ENCODE results near the gene ST14. TPM values are rescaled to one million over a fixed set of nuclear protein-coding genes. Genes with fewer than 3 reads are reported as not detected.
"Not testable (repeated sequence)": the region's sequence is repeated elsewhere in the genome, so short reads cannot be mapped to it uniquely, and the experiment has no call there.

ST14 gene
- total RNA-seq, 1 donor: under 0.01 TPM

DNA sequence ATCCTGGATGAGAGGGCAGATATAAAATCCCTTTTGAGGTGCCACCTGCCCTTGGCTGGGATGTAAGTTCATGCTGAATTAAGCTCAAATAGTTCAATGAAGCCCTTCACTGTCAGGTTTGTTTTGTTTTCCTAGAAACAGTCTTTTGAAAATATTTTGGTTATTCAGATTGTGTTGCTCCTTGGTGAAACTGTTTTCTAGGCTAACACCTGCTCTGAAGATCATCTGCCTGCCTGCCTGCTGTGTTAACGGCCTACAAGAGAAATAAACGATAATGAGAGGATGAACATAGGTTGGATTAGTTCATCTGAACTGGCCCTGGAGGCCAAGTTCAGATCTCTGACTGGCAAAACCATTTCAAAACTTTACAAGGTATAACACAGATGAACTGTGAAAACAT lies 87.7 kb downstream of the ST14 start:
- Histone ChIP-seq H3K4me1 (ENCODE audit: insufficient read depth, low read length) (peaks cover 10% of the 10 kb centered on the region), H3K36me3 (ENCODE audit: insufficient read depth, low read length) (no peaks in the 10 kb centered on the region), H3K9me3 (ENCODE audit: low read depth, low read length) (no peaks in the 10 kb centered on the region), H3K4me2 (ENCODE audit: insufficient read depth, low read length) (no peak overlapping the region), H2AFZ (ENCODE audit: low read length) (no peak overlapping the region), H3K79me2 (ENCODE audit: insufficient read depth, low read length) (peaks cover 3% of the 10 kb centered on the region), H3K27ac (ENCODE audit: low read depth, low read length) (no peak overlapping the region), H3K4me3 (ENCODE audit: insufficient read depth, low read length) (no peak overlapping the region), H4K20me1 (ENCODE audit: insufficient read depth, low read length) (peaks cover 15% of the 10 kb centered on the region), H3K27me3 (ENCODE audit: insufficient read depth, low read length) (no peaks in the 10 kb centered on the region)
- TF ChIP-seq, protein P1, sequence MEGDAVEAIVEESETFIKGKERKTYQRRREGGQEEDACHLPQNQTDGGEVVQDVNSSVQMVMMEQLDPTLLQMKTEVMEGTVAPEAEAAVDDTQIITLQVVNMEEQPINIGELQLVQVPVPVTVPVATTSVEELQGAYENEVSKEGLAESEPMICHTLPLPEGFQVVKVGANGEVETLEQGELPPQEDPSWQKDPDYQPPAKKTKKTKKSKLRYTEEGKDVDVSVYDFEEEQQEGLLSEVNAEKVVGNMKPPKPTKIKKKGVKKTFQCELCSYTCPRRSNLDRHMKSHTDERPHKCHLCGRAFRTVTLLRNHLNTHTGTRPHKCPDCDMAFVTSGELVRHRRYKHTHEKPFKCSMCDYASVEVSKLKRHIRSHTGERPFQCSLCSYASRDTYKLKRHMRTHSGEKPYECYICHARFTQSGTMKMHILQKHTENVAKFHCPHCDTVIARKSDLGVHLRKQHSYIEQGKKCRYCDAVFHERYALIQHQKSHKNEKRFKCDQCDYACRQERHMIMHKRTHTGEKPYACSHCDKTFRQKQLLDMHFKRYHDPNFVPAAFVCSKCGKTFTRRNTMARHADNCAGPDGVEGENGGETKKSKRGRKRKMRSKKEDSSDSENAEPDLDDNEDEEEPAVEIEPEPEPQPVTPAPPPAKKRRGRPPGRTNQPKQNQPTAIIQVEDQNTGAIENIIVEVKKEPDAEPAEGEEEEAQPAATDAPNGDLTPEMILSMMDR (IDR thresholded peaks at IDR 0.05; ENCODE audit: extremely low read depth, low read depth, low read length): no peak
- no peak for DNase-seq (ENCODE audit: insufficient read length, low spot score, missing footprints)

DNA sequence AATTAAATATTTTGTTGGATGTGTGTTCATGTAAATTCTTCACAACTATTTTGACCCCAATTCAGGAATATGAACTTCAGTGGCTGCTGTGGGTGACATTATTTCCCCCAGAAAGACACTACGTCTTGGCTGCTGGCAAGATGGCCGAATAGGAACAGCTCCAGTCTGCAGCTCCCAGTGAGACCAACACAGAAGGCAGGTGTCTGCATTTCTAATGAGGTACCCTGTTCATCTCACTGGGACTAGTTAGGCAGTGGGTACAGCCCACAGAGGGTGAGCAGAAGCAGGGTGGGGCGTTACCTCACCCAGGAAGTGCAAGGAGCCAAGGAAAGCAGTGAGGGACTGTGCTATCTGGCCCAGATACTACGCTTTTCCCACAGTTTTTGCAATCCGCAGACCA lies 89.8 kb downstream of the ST14 start:
- peaks cover 3% of the 10 kb centered on the region for H3K79me2 ChIP-seq (ENCODE audit: insufficient read depth, low read length)
- no peak overlapping the region for H3K27ac ChIP-seq (ENCODE audit: low read depth, low read length)
- peaks cover 10% of the 10 kb centered on the region for H3K4me1 ChIP-seq (ENCODE audit: insufficient read depth, low read length)
- no peak overlapping the region for H3K4me3 ChIP-seq (ENCODE audit: insufficient read depth, low read length)
- H3K4me2 ChIP-seq (ENCODE audit: insufficient read depth, low read length): no peak overlapping the region
- no peaks in the 10 kb centered on the region for H3K27me3 ChIP-seq (ENCODE audit: insufficient read depth, low read length)
- H4K20me1 ChIP-seq (ENCODE audit: insufficient read depth, low read length): peaks cover 15% of the 10 kb centered on the region
- TF ChIP-seq, protein P1 (IDR thresholded peaks at IDR 0.05; ENCODE audit: extremely low read depth, low read depth, low read length): no peak
- no peaks in the 10 kb centered on the region for H3K36me3 ChIP-seq (ENCODE audit: insufficient read depth, low read length)
- no peaks in the 10 kb centered on the region for H3K9me3 ChIP-seq (ENCODE audit: low read depth, low read length)
- DNase-seq (ENCODE audit: insufficient read length, low spot score, missing footprints): no peak
- no peak overlapping the region for H2AFZ ChIP-seq (ENCODE audit: low read length)

DNA sequence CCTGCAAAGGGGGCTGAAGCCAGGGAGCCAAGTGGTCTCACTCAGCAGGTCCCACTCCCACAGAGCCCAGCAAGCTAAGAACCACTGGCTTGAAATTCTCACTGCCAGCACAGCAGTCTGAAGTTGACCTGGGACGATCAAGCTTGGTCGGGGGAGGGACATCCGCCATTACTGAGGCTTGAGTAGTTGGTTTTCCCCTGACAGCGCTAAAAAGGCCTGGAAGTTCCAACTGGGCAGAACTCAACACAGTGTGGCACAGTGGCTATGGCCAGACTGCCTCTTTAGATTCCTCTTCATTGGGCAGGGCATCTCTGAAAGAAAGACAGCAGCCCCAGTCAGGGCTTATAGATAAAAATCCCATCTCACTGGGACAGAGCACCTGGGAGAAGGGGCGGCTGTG lies 90.3 kb downstream of the ST14 start:
- H3K9me3 ChIP-seq (ENCODE audit: low read depth, low read length); H3K4me3 ChIP-seq (ENCODE audit: insufficient read depth, low read length); H3K4me2 ChIP-seq (ENCODE audit: insufficient read depth, low read length); H3K27me3 ChIP-seq (ENCODE audit: insufficient read depth, low read length); DNase-seq (ENCODE audit: insufficient read length, low spot score, missing footprints); H3K27ac ChIP-seq (ENCODE audit: low read depth, low read length); H3K79me2 ChIP-seq (ENCODE audit: insufficient read depth, low read length); H3K36me3 ChIP-seq (ENCODE audit: insufficient read depth, low read length); H2AFZ ChIP-seq (ENCODE audit: low read length); H3K4me1 ChIP-seq (ENCODE audit: insufficient read depth, low read length): not testable (repeated sequence)
- peaks cover 15% of the 10 kb centered on the region for H4K20me1 ChIP-seq (ENCODE audit: insufficient read depth, low read length)

DNA sequence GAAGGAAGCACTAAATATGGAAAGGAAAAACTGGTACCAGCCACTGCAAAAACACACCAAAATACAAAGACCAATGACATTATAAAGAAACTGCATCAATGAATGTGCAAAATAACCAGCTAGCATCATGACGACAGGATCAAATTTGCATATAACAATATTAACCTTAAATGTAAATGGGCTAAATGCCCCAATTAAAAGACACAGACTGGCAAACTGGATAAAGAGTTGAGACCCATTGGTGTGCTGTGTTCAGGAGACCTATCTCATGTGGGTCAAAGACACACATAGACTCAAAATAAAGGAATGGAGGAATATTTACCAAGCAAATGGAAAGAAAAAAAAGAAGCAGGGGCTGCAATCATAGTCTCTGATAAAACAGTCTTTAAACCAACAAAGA lies 92.2 kb downstream of the ST14 start:
- not testable (repeated sequence) for H3K4me3 ChIP-seq (ENCODE audit: insufficient read depth, low read length); H3K9me3 ChIP-seq (ENCODE audit: low read depth, low read length)
- H4K20me1 ChIP-seq (ENCODE audit: insufficient read depth, low read length): peaks cover 15% of the 10 kb centered on the region

More for the DNA sequence above, 92.2 kb downstream of the ST14 start:
- not testable (repeated sequence) for H3K4me1 ChIP-seq (ENCODE audit: insufficient read depth, low read length); DNase-seq (ENCODE audit: insufficient read length, low spot score, missing footprints); H3K36me3 ChIP-seq (ENCODE audit: insufficient read depth, low read length); H3K4me2 ChIP-seq (ENCODE audit: insufficient read depth, low read length); H3K79me2 ChIP-seq (ENCODE audit: insufficient read depth, low read length); H2AFZ ChIP-seq (ENCODE audit: low read length); H3K27me3 ChIP-seq (ENCODE audit: insufficient read depth, low read length); H3K27ac ChIP-seq (ENCODE audit: low read depth, low read length)

Small RNA genes within 50 kb of the gene (small RNA-seq; reads per million reads assigned to genes)
- not detected for gene RF00015

Other genes with a start within 250 kb of the ST14 start
- gene PRDM10, start 156.9 kb upstream of the ST14 start, total RNA-seq: 8.0 and 8.8 TPM in 2 replicates
- 326 and 331 TPM in 2 replicates for gene APLP2, start 89.9 kb upstream of the ST14 start, total RNA-seq
- 47.1 and 50.3 TPM in 2 replicates for gene ZBTB44, start 155.1 kb downstream of the ST14 start, total RNA-seq